Activated gamma-delta T cell treated with Interleukin-2 at 50 U/mL for 16 hours (primary cell): ENCODE data around the gene MIF.
"Not testable (repeated sequence)": the region's sequence is repeated elsewhere in the genome, so short reads cannot be mapped to it uniquely, and the experiment has no call there.

ENCODE experiments used
- DNase-seq: peaks from one replicate; pipeline ENCODE4 v3.0.0-alpha.2; 2020

Gene MIF

GRCh38 chr22:23893945-23894709 lies at the start of gene MIF:
TSS of gene MIF (plus strand) at chr22:23894383. CDS start at chr22:23894475, 92 bp downstream.
- DNase-seq, result peak; percentile 93

GRCh38 chr22:23844739-23845202 lies 49.4 kb upstream of the MIF start:
- DNase-seq, result no peak

DNA sequence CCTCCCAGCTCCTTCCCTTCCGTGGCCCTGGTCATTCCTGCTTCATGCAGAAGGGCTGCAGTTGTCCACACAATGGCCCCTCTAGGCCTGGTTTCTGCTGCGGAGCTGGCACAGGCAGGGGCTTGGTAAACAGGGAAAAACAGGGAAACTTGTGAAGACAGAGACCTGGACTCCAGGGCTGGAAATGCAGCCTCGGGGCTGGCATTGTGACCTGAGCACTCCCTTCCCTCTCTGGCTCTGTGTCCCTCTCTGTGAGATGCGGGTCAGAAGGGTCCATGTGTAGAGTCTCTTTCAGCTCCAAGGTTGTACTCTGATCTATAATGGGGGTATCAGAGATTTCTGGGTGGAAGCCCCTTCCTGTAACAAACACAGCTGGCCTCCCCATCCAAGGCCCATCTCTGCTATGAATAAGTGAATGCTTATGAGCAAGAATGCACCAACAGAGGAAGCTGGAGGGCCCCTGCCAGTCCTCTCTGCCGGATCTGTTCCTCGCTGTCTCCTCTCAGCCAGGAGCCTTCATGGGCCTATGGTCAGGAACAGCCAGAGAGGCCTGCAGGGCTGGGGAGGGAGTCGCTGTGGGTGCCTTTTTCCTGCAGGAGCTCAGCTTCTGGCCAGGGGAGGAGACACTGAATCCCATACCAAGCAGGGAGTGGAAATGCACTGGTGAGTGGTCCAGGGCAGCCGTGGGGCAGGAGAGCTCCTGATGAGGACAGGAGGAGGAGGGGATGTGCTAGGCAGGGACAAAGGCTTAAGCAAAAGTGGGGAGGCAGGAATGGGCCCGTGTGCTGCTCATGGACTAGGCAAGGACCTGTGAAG lies 48.7 kb upstream of the MIF start:
- DNase-seq, result no peak

DNA sequence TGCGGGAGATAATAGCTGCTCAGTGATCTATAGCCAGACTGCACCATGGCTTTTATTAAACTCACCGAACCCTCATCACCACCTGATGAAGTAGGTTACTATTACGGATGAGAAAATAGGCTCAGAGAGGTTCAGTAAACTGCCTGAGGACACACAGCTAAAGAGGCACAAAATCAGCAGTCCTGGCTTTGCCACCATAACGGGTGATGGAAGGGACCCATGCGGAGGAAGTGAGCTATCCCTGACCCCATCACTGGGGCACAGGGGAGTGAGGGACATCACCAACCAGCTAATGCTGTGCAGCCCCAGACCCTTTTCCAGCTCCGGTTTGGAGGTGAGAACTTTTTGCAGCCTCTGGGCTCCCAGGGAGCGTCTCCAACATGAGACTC lies 48.1 kb upstream of the MIF start:
- DNase-seq, result no peak

DNA sequence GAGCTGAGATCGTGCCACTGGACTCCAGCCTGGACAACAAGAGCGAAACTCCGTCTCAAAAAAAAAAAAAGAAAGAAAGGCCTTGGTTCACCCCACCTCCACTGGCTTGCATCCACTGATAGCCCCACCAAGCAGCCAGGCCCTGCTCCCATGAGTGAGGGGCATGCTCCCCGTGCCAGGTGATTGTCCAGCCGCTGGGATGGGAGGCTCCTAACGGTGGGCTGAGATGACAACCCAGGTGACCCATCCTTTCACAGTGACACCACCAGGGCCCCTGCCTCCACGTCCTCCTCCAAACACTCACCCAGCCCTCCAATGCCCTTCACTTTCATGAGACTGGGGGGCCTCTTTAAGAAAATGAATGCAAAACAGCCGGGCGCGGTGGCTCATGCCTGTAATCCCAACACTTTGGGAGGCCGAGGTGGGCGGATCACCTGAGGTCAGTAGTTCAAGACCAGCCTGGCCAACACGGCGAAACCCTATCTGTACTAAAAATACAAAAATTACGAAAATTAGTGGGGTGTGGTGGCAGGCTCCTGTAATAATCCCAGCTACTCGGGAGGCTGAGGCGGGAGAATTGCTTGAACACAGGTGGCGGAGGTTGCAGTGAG lies 46.8 kb upstream of the MIF start:
- DNase-seq, result no peak

- DNase-seq, result no peak
Observed at GRCh38 chr22:23847991-23848864, 46.0 kb upstream of the MIF start.

- peak; percentile 83 for DNase-seq
Observed at GRCh38 chr22:23849009-23850006, 44.9 kb upstream of the MIF start.

- DNase-seq, result no peak
Observed at GRCh38 chr22:23850136-23850611, 44.0 kb upstream of the MIF start.

DNA sequence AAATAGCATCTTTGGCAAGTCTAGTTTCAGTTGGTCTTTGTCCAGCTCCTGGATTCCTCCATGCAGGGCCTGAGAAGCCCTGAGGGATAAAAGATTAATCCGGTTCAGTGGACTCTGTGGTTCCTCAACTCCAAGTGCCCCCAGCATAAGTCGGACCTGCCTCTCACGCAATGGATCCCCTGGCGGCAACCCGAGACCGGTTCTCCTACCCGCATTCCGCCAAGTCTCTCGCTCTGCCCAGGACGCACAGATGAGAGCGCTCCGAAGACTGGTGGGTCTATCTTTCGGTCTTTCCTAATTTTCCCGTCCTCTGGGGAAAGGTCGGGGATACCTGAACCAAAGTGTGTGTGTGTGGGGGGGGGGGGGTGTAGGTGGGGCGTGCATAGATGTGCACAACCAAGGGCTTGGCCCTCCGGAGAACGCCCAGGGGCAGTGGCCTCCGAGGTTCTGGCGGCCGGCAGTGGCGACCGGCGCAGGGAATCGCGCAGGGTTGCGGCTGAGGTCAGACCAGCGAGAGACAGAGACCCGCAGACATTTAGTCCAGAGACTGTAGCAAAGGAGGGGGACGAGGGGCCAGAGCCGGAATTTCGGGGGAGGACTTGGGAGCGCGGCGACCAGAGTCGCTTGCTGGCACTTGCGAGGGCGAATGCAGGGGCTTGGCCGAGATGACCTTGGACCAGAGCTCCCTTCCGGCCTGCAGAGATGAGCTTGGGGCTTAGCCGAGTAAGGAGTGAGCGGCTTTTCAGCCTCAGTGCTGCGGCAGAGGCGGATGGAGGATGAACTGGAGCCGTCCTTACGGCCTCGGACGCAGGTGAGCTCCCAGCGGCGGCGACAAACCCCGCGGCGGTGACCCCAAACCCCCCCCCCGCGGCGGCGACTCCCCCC lies 37.2 kb upstream of the MIF start:
- DNase-seq, result no peak

DNA sequence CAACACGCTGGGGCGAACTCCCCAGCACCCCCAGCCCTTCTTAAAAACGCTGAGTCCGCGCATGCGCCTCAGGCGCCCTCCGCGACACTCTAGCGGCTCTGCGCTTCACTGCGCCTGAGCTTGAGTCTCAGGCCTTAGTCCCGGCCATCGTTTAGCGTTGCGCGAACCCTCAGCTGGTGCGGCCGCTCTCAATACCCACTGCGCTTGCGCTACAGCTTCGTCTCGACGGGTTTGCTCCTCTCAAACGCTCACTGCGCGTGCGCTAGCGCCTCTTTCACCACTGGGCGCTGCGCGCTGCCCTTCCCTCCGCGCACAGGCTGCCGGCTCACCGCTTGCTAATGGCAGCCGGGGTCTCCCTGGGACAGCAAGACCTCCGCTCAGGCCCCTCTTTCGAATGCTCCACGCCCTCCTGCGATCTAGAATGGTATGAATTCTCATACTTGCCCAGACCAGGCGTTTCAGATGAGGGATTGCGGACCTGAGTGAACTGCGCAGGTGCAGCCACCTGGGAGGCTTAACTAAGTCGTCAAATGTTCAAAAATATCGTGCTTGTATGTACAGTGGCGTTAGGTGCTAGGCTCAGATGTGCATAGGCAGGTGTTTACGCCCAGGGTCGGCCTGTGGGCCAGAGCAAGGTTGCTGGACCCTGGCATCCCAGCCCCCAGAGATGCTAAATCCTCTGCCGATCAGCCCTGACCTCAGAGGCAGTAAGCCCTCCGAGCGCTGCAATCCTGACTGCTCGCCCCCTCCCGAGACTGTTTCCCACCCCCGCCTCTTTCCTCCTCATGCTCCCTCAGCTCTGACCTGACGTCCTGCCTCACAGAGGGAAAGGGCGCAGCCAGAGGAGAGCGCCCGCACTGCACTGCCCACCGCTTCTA lies 36.3 kb upstream of the MIF start, which contains the start of gene SLC2A11:
TSS of gene SLC2A11 (plus strand) at position 270 of the 878 bp plus-strand sequence. CDS start at position 395, 125 bp downstream.
- peak; percentile 92 for DNase-seq

- no peak for DNase-seq
Observed at GRCh38 chr22:23858484-23858815, 35.7 kb upstream of the MIF start.

DNA sequence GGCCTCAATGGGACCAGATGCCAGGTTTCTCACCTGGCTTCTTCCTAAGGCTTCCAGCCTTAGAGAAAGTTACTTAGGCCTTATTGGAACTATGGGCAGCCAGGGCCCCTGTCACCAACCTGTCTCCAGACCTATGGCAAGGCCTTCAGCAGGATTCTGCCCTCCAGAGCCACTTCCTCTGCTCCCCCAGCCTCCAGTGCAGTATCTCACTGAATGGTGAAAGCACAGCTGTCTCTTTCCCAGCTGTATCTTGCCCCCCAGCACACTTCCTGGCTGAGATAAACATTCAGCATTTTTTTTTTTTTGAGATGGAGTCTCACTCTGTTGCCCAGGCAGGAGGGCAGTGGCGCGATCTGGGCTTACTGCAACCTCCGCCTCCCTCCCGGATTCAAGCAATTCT lies 35.0 kb upstream of the MIF start:
- no peak for DNase-seq

- DNase-seq, result not testable (repeated sequence)
Observed at GRCh38 chr22:23860187-23860586, 34.0 kb upstream of the MIF start.

DNA sequence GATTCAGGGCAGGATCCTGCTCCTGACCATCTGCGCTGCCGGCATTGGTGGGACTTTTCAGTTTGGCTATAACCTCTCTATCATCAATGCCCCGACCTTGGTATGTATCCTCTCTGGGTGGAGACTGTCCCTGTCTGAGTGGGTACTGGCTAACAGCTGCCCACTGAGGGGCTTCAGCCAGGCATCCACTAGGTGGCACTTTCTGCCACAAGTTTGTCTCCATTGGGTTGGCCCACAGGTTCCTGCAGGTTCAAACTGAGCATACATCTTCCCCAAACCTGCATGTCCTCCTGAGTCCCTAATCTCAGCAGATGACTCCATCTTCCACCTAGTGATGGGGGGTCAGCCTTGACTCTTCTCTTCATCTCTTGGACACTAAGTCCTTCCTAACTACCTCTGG lies 32.1 kb upstream of the MIF start:
- DNase-seq, result no peak

- not testable (repeated sequence) for DNase-seq
Observed at GRCh38 chr22:23864499-23865154, 29.6 kb upstream of the MIF start.

- no peak for DNase-seq
Observed at GRCh38 chr22:23868580-23868979, 25.6 kb upstream of the MIF start.

DNA sequence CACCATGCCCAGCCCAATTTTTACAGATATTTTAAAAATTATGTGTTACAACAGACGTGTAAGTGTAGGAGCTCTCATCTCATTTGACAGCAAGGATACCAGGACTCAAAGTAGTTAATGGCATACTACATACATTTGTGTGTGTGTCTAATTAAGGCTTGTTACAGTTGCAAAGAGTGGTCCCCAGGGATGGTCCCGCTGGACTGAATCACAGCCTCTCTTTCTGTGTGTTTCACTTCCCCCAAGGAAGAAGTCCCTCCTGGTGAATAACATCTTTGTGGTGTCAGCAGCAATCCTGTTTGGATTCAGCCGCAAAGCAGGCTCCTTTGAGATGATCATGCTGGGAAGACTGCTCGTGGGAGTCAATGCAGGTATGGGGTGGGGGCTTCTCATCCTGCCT lies 19.3 kb upstream of the MIF start:
- no peak for DNase-seq

DNA sequence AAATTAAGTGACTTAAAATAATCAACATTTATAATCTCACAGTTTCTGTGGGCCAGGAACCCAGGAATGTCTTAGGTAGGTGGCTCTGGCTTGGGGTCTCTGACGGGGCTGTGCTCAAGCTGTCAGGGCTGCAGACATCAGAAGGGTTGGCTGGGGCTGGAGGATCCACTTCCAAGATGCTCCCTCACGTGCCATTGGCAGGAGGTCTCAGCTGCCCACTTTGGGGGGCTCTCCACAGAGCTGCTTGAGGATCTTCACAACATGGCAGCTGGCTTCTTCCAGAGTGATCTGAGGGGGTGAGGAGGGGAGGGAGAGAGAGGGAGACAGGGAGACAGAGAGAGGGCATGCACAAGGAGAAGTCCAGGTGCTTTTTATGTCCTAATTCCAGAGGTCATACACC lies 18.4 kb upstream of the MIF start:
- DNase-seq, result no peak

DNA sequence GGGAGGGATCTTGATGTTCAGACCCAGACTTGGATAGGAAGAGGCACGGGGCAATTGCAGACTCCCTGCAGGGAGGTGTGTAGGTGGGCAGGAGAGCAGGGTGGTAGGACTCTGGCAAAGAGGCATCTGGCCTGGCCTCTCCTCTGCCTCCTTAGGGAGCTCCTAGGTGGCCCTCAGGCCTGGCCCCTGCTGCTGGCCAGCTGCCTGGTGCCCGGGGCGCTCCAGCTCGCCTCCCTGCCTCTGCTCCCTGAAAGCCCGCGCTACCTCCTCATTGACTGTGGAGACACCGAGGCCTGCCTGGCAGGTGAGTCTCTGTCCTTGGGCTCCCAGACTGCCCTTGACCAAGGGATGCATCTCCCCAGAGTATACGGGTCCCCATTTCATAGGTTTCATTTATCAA lies 16.6 kb upstream of the MIF start:
- no peak for DNase-seq
